CD4-positive, alpha-beta T cell treated with Interleukin-6 for 4 hours (primary cell): Measurements from ENCODE around the gene ZNF335.
A peak's percentile ranks its signal among the peaks of the same experiment; 100 is the strongest.

Source experiments
- DNase-seq: peaks from one replicate; pipeline ENCODE4 v3.0.0-alpha.2; 2020; ENCODE audit warnings: mixed read lengths

Gene ZNF335

DNA sequence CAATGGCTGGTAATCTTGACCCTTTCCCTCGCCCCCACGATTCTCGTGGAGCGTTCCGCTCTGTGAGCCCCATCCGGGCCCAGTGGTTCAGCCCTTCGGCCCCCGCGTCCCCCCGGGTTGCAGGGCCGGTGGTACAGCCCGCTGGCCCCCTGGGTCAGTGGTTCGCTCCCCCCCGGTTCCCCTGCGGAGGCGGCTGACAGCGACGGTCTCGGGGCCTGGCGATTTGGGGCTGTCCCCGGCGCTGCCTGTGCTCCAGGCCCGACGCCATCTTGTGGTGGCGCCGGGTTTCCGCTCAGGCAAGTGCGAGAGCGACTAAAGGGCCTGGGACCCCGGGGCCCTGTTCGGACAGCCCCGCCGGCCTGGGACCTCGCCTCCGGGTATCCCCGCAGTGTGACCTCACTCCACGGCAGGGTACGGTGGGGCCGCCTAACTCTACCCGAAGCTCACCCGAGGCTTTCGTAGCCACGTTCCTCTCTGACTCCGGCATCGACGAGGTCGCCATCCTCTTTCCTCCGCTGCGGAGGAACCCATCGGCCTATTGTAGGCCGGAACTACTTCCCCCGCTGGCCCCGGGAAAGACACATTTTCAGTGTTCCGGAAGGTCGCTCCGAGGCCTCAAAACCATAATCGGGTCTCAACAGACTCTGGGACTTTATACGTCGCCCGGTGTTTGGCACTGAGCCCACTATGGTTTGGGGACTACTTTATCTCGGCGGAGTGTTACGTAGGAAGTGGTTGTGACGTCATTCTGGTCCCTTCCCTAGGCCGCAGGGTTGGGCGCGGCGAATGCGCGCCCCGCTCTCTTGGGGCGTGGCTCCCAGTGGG, at the start of gene ZNF335:
Gene ZNF335 (minus strand): TSS at position 529 of the 825 bp plus-strand sequence. CDS start 793 bp downstream, outside the sequence.
- peak; percentile 94 for DNase-seq

DNA sequence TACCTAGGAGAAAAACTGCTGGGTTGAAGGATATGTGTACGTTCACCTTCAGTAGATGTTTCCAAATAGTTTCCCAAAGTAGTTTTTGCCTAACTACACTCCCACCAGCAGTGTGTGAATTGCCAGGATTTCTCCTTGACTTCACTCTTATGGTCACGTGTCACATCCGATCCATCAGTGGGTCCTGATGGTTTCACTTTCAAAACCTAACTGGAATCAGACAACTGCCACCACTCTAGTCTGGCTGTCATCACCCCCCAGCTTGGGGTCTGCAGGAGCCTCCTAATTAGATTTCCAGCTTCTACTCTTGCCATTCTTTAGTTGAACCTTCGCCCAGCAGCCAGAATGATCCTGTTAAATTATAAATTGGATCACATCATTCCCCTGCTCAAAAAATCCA, 48.6 kb upstream of the ZNF335 start:
- DNase-seq = no peak

DNA sequence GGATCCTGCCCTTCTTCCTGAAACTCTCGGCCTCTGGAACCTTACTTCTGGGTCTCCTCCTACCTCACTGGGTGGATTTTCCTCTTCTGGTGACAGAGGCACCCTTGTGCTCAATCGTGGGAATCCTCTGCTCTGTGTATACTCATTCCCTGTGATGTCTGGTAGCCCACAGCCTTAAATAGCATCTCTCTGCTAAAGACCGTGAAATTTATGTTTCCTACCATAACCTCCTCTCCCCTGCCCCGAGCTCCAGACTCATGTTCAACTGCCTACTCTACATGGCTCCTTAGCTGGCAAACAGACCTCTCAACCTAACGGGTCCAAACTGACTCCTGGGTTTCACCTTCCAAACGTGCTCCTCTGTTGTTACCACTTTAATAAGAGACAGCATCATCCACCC, 46.6 kb upstream of the ZNF335 start:
- DNase-seq = no peak

- DNase-seq = no peak
Measured at GRCh38 chr20:46018112-46018511, 46.1 kb upstream of the ZNF335 start.

- DNase-seq = no peak
Measured at GRCh38 chr20:46017272-46017671, 45.3 kb upstream of the ZNF335 start.

GRCh38 chr20:46014517-46015396, 42.8 kb upstream of the ZNF335 start:
- no peak for DNase-seq

DNA sequence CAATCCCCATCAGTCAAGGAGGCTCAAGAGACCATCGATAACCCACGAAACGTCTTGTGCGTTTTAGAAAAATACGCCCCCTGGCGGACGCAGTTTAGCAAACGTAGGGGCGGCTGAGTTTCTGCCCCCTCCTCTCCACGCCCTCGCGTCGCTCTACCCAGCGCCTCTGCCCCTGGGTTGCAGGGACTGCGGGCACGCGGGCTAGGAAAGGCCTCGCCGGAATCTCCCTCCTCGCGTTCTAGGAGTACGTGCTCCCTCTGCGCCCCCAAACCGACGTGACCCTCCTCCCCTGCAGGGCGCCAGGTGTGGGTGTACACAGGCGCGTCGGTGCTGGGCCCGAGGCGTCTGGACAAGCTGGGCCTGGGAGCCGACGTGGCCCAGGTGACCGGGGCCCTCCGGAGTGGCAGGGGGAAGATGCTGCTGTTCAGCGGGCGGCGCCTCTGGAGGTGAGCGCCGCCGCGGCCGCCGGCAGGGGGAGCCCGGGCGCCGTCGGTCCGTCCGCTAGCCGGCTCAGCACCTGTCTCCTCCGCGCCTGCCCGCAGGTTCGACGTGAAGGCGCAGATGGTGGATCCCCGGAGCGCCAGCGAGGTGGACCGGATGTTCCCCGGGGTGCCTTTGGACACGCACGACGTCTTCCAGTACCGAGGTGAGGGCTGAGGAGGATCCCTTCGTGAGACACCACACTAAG, 42.0 kb upstream of the ZNF335 start:
- peak; percentile 74 for DNase-seq

- DNase-seq = no peak
Measured at GRCh38 chr20:46013322-46013828, 41.4 kb upstream of the ZNF335 start.

DNA sequence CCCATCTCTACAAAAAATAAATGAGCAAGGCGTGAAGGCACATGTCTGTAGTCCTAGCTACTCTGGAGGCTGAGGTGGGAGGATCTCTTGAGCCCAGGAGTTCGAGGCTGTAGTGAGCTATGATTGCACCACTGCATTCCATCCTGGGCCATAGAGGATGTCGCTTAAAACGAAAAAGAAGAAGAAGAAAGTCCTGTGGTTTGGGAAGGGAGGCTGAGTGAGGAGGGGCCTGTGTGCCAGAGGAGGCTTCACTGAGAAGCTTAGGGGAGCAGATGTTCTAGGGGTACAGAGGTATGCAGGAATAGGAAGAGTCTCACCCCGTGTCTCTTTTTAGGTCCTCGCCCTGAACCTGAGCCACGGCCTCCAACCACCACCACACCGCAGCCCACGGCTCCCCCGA, 40.9 kb upstream of the ZNF335 start:
- no peak for DNase-seq

GRCh38 chr20:46011631-46012482, 39.9 kb upstream of the ZNF335 start:
- DNase-seq = peak; percentile 34

GRCh38 chr20:46010491-46011391, 38.7 kb upstream of the ZNF335 start:
- peak; percentile 50 for DNase-seq

GRCh38 chr20:46009816-46010215, 37.8 kb upstream of the ZNF335 start:
- DNase-seq = no peak

DNA sequence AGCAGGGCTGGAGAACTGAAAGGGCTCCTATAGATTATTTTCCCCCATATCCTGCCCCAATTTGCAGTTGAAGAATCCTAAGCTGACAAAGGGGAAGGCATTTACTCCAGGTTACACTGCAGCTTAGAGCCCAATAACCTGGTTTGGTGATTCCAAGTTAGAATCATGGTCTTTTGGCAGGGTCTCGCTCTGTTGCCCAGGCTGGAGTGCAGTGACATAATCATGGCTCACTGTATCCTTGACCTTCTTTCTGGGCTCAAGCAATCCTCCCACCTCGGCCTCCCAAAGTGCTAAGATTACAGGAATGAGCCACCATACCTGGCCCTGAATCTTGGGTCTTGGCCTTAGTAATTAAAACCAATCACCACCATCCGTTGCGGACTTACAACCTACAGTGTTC, 35.7 kb upstream of the ZNF335 start:
- DNase-seq = no peak

- no peak for DNase-seq
Measured at GRCh38 chr20:46006964-46007363, 35.0 kb upstream of the ZNF335 start.

- no peak for DNase-seq
Measured at GRCh38 chr20:46006022-46006705, 34.2 kb upstream of the ZNF335 start.

DNA sequence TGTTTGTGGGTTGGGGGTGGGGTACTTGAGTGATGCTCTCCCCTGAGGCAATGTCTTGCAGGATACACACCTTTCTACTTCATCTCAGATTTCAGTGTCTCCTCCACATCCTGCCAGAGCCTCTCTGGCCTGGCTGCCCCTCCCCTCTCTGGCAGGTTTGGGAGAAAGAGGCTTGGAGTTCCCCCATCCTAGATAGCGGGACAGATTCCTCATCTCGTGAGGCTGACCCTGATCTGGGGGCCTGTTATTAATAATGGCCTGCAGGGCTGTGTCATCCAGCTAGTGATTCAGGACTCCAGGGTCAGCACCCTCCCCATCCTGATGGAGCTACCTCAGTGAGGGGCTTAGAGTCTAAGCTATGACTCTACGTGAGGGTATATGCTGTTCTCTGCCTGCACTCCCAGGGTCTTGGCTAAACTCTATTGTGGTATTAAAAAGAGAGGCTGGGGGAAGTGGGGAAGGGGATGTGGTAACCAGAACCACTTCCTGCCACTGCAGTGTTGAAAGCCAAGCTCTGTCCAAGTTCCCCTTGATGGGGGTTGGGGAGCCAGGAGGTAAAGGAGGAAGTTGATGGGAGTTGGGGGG, 33.0 kb upstream of the ZNF335 start:
- DNase-seq = peak; percentile 55

DNA sequence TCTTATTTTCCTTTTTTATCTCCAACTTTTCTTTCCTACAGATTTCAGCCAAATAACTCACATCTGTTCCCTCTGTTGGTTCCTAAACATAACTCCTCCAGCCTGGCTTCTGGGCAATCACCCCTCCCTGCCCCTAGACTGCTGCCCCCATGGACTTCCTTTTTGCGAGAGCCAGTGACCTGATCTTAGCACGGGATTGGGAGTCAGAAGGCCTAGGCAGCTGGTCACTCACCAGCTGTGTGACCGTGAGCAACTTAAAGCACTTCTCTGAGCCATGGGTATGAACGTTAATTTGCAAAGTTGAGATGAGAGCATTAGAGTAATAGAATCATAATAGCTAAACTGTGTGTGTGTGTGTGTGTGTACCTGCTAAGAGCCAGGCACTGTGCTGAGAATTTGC, 32.2 kb upstream of the ZNF335 start:
- DNase-seq = no peak

- no peak for DNase-seq
Measured at GRCh38 chr20:46002008-46002407, 30.0 kb upstream of the ZNF335 start.

DNA sequence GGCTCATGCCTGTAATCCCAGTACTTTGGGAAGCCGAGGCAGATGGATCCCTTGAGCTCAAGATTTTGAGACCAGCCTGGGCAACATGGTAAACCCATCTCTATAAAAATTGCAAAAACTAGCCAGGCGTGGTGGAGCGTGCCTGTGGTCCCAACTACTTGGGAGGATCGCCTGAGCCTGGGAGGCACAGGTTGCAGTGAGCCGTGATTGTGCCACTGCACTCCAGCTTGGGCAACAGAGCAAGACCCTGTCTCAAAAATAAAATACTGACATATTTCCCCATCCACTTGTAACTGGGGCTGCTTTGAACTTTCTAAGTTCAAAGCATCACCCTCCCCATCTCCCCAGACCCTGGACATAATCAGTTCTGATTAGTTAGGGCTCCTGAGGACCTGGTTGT, 29.5 kb upstream of the ZNF335 start:
- DNase-seq = no peak
